GM19452 (cell line): ENCODE results near the gene NT5C3A.
"Not testable (repeated sequence)": the region's sequence is repeated elsewhere in the genome, so short reads cannot be mapped to it uniquely, and the experiment has no call there.

Experiments used
- ATAC-seq: cut with Tn5 transposase; IDR thresholded peaks from one replicate; pipeline ENCODE4 v1.9.1; 2021; ENCODE audit not compliant: unreplicated experiment

The NT5C3A gene

DNA sequence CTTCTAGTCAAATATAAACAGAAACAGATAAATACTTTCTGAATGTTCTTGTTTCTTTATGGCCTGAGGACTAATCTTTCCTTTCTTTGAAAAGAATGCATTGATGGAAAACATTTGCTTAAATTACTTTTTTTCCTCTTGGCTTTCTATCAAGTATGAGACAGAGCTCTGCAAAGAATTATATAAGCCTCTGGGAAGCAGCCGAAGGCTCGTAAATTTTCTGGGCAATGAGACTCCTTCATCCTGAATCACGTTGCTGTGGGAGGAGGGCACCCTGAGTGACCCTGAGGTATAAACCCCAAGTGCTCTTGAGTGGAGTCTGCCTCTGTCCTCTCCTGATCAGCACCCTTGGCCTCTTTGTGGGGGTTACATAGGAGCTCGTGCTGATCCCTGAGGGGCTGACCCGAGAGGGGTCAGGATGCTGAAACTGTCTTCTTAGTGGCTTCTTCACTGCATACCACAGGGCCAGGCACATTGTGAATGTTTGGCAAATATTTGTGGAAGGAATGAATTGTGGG, 71.4 kb downstream of the NT5C3A start:
- ATAC-seq: not testable (repeated sequence)

DNA sequence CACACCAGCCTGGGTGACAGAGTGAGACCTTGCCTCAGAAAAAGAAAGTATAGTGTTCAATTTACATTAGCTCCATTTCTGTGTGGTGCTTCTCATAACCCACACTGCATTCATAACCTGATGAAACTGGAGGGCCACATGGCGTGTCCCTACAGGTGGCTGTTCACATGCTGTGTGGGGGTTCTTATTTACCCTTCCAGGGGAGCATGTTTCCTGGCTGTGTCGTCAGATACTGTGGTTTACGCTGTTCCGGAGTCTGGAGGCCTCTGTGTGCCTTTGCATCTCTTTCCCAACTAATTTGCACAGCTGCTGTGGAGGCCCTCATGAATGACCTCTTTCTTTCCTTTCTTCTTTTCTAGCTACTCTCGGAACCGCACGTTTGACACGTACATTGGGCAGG, 74.4 kb downstream of the NT5C3A start:
- peak; percentile 58 for ATAC-seq

DNA sequence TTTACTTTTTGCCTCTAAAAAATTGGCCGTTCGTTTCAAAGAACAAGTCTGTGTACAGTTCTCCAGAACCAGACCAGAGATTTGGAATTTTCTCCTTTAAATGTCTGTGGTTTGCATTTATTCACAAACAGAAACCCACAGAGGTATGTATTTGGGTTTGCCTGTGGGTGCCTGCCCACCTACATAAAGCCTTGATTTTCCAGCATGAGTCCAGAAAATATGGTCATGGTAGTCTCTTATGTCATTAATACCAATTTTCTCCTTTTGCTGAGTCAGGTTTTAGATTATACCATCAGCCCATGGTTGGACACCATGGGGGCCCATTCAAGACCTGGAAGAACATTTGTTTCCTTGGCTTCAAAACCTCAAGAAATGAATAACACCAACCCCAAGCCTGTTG, 82.7 kb downstream of the NT5C3A start:
- not testable (repeated sequence) for ATAC-seq

DNA sequence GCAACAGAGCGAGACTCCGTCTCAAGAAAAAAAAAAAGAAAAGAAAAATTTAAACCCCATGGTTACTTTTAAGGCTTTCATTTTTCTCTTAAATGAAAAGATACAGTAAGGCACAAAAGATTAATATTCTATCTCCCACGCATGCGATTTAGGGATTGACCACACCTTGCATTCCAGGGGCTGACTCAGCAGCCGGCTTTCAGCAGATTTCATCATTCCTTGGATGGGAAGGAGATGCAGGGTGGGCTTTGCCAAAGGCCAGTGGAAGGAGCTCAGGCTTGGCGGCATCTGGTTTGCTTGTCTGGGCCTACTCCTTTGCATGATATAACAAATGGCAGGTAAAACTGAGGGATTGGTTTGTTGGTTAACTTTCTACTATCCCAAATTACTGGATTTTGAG, 83.3 kb downstream of the NT5C3A start:
- ATAC-seq: not testable (repeated sequence)

DNA sequence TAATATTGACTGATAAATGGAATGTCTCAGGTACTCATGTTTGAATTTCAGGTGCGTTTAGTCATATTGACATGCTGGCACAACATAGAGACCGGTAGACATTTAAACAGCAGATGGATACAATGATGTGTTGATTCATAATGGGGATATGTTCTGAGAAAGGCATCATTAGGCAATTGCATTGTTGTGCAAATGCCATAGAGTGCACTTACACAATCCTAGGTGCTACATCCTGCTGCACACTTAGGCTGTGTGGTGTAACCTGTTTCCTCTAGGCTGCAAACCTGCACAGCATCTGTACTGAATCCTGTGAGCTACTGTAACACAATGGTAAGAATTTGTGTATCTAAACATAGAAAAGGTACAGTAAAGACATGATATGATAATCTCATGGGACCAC, 85.4 kb downstream of the NT5C3A start:
- not testable (repeated sequence) for ATAC-seq

DNA sequence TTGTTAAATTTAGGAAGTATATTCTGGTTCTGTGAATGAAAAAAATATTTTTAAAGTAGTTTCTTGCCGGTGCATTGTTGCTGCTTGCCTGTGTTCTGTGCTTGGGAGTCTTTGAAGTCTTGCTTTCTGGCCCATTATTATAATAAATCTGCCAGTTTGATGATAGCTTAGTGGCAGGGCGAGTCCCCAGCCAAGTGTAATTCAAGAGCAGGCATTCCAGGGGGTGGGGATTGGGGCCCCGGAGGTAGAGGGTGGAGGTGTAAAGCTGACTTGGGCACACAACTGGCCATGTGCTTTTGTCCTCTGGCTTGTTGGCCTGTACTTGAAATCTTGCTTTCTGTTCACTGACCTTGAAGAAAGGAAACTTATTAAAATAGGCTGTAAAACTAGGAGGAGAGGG, 90.6 kb downstream of the NT5C3A start:
- ATAC-seq: not testable (repeated sequence)

DNA sequence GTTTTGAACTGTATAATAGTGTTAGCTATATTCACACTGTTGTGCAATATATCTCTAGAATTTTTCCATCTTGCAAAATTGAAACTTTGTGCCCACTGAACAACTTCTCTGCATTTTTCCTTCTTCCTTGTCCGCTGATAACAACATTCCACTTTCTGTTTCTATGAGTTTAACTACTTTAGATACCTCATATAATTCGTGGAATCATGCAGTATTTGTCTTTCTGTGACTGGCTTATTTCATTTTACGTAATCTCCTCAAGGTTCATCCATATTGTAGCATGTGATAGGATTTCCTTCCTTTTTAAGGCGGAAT, 95.4 kb downstream of the NT5C3A start:
- not testable (repeated sequence) for ATAC-seq

DNA sequence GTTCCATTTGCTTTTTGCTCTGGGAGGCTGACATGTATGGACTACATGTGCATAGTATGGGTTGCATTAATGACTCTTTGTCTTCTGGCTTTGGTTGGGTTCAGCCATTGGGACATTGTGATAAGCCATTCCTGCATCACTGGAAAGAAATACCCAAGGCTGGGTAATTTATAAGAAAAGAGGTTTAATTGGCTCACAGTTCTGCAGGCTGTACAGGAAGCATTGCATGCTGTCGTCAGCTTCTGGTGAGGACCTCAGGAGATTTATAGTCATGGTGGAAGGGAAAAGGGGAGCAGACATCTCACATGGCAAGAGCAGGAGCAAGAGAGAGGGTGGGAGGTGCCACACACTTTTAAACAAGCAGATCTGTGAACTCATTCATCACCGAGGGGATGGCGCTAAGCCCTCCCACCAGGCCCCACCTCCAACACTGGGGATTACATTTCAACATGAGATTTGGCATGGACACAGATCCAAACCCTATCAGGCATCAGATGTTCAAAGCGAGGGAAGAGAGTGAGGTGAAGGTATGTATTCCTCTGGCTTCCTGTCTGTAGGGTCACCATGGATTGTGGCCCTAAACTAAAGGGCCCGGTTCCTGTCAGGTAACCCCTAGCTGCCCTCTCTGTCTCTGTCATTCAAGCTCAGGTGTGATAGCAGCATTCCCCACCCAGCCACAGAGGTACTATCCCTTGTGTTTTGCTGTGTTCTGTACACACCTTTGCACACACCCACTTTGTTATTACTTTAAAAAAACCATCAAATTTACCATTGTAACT, 95.9 kb downstream of the NT5C3A start:
- not testable (repeated sequence) for ATAC-seq

DNA sequence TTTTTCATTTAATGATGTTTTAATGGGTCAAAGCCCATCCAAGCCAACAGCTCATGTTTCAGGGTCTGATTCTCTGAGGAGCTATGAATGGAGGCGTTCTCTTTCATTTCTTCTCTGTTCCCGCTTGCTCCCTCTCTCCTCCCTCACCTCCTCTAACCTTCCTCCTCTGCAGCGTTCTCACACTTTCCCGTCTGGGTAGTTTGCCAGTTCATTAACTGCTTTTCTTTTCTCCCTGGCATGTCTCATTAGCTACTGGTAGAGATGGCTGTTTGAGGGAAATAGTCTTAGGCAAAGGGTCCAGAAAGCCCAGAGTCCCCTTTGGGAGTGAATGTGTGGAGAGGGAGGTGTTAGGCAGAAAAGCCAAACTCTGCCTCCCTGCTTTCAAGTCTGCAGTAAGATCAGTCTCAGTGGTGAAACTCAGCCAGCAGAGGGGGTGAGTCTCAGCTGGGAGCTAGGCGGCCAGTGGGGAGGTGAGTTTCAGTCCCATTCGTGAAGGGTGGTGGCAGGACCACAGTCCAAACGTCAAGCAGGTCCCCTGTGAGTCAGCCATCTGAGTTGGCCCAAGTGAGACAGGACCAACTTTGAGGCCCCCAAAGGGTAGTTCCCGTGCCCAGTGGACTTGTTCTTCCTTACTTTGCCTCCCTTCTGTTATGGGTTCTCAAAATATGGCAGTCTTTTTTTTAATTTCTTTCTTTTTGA, 98.0 kb downstream of the NT5C3A start:
- peak; percentile 96 for ATAC-seq
